HG02678 (cell line): ENCODE measurements around the gene MOBP.
"Not testable (repeated sequence)": the region's sequence is repeated elsewhere in the genome, so short reads cannot be mapped to it uniquely, and the experiment has no call there.

Experiments used
- ATAC-seq: cut with Tn5 transposase; IDR thresholded peaks from one replicate; pipeline ENCODE4 v1.9.1; 2021; ENCODE audit warnings: mild to moderate bottlenecking, moderate library complexity; ENCODE audit not compliant: unreplicated experiment

Gene MOBP

DNA sequence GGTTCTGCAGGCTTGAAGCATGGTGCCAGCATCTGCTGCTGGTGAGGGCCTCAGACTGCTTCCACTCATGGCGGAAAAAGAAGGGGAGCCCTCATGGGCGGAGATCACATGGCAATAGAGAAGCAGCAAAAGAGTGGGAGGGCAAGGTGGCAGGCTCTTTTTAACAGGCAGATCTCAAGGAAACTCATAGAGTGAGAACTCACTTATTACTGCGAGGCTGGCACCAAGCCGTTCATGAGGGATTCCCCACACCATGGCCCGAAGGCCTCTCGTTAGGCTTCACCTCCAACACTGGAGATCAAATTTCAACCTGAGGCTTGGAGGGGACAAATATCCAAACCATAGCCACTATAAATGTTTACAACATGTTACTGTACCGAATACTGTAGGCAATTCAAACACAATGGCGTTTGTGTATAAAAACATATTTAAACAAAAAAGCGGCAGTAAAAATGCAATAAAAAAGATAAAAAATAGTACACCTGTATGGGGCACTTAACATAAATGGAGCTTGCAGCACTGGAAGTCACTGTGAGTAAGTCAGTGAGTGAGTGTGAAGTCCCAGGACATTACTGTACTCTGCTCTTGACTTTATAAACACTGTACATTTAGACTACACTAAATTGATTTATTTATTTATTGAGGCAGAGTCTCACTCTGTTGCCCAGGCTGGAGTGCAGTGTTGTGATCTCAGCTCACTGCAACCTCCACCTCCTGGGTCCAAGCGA, 18.8 kb upstream of the MOBP start:
- no peak for ATAC-seq

DNA sequence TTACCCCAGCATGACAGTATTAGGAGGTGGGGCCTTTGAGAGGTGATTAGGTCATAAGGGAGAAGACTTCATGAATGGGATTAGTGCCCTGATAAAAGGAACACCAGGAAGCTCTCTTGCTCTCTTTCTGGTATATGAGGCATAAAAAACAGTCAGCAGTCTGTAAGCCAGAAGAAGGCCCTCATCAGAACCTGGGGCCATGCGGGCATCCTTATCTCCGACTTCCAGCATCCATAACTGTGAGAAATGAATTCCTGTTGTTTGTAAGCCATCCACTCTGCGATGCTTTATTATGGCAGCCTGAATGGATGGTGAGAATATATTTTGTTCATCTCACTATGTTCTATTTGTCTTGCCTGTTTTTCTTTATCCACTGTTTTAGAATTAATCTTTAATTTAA, 17.7 kb upstream of the MOBP start:
- ATAC-seq: no peak

DNA sequence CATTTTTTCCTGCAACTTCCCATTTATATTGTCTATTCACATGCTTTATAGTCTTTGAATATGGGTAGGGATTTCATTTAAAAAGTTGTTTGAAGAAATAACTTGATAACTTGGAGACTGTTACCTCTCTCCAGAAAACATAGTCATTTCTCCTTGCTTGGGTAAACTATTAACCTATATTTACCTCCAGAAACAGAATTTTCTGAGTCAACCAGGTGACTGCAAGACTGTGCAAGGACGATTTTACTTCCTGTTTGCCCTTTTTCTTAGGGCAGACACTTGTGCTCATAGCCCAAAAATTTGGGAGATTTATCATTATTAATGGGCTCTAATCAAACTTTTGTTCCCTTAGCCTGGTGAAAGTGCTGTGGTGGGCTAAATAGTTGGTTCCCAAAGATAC, 14.3 kb upstream of the MOBP start:
- no peak for ATAC-seq

DNA sequence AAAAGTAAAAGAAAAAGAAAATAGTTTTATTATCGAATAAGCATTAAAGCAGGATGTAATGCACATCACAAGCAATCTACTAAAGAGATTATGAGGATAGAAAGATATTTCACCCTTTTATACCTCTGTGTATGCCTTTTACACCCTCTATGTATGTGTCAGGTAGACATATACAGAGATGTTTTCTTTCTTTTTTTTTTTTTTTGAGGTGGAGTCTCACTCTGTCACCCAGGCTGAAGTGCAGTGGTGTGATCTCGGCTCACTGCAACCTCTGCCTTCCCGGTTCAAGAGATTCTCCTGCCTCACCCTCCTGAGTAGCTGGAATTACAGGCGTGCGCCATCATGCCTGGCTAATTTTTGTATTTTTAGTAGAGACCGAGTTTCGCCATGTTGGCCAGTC, 13.6 kb upstream of the MOBP start:
- ATAC-seq: not testable (repeated sequence)

DNA sequence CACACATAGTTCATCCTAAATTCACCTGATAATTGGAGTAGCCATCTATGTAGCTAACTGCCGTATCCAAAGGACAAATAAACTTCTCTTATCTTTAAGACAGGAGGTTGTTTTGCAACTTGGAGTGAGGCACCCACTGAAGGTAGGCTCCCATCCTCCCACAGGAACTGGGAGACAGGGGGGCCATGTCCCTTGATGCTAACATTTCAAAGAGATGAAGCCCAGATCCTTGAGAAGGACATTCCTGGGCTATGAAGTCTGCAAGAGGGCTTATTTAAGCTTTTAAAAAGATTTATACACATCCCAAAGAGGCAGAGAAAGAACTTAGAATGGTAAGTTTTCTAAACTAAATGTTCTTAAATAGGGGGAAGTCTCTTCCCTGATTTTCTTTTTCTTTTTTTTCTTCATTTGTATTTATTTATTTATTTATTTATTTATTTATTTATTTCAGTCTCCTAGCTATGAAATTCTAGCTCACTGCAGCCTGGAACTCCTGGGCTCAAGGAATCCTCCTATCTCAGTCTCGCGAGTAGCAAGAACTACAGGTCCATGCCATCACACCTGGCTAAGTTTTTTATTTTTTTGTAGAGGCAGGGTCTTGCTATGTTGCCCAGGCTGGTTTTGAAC, 12.8 kb upstream of the MOBP start:
- no peak for ATAC-seq

DNA sequence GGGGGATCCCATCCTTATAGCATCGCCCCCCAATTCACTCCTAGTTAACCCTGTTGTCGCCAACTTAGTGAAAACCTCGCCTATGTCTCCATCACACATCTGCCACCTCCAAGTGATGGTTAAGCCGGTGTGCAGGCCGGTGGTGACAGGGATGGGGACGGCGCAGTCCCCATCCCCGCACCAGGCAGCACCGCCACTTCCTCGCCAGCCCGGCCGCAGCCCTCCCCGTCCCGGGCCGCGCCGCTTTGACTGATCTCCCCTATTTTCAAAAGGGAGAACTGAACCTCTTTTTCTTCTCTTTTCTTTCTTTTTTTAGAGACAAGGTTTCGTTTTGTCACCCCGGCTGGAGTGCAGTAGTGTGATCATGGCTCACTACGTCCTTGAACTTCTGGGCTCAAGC, 11.3 kb upstream of the MOBP start:
- no peak for ATAC-seq

DNA sequence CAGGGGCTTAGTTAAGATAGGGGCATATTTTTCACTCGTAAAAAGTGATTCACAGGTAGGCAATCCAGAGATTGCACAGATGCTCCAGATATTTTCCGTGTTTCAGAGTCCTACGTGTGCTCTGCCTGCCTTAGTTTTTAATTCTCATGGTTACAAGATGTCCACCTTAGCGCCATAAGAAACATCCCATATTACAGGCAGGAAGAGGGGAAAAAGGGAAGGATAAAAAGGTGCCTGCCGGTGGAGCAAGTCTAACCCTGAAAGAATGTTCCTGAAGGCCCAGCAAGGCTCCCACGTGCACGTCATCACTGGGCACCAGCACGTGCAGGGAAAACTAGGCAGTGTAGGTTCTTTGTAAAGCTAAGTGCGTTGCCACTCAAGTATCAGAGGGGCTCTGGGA, 10.1 kb upstream of the MOBP start:
- no peak for ATAC-seq

DNA sequence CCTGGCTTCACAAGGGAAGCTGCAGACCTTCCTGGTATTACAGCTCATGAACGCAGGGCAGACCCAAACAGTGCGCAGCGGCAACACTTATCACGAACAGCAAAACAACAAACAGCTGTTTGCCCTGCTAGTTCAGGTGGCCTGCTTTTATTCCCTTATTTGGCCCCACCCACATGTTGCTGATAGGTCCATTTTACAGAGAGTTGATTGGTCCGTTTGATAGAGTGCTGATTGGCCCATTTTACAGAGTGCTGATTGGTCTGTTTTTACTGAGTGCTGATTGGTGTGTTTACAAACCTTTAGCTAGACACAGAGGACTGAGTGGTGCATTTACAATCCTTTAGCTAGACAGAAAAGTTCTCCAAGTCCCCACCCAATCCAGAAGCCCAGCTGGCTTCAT, 8.9 kb upstream of the MOBP start:
- ATAC-seq: not testable (repeated sequence)

DNA sequence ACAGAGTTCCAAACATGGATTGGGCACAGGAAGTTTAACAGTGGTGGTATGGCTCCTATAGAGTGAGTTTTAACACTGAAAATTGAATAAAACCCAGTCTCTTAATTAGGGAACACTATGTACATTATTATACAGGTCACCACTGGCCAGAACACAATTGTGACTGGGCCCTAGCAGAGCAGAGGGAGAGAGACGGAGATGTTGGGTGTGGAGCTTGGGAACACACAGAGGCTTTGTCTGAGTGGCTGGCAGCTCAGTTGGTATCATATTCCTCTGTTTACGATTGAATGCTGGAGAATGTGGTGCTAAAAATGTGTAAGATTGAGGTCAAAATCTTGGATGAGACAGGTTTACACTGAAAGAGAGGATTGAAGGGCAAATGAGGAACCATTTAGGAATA, 6.8 kb upstream of the MOBP start:
- no peak for ATAC-seq

DNA sequence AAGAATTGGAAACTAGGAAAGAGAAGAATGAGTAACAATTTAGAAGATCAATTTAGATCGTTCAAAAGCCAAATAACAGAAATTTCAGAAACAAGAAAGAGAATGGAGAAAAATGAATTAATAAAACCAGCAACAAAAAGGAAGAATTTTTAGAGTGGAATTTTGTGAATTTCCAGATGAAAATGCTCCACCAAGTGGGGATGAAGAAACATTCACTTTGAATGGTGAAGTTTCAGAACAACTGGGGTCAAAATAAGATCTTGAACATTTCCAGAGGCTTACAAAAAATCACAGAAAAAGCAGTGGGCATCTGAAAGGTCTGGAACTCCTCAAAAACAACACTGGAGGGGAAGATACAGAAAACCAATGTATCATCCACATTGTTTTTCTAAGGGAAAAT, 4.2 kb upstream of the MOBP start:
- ATAC-seq: no peak

DNA sequence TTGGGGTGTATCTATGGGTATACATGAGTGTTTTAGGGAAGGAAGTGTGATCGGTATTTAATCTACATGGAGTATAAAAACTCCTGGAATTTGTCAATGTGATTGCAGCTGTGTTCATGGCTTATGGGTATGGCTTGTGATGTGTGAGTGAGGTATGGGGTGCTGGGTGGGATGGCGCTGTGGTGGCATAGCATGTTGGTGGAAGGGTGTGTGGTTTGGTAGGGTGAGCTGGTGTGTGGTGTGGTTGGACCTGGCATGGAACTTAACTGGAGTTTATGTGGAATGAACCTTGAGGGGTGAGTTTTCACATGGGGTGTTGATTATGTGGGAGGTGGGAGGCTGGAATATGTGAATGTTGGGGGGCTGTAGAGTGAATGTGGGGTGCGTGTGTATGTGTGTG, 492 bp upstream of the MOBP start:
- ATAC-seq: no peak

DNA sequence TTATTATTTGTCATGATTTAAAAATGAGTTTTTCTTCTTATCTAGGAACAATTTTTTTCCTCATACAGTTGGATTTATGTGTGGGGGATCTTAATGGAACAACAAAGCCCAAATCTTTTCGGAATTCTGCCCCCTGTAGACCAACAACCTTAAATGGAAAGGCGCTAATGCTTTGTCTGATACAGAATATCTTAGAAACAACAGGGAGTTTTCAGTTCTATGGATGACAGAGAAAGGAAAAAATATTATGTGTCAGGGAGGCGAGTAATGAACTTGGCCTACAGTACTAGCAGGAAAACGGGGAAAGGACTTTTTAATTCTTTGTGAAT, 592 bp downstream of the MOBP start:
- no peak for ATAC-seq

DNA sequence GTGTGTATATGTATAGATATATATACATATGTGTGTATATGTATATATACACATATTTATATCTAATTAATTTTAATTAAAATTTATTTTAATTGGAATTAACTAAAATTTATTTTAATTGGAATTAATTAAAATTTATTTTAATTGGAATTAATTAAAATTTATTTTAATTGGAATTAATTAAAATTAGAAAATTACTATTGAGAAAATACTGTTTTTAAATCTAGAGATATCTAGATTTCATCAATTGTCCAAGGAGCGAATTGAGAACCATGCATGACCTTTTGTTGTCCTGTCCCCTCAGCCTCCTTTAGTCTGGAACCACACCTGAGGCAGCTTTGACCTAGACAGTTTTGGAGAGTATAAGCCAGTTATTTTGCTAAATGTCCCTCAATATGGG, 1.8 kb downstream of the MOBP start:
- ATAC-seq: no peak

DNA sequence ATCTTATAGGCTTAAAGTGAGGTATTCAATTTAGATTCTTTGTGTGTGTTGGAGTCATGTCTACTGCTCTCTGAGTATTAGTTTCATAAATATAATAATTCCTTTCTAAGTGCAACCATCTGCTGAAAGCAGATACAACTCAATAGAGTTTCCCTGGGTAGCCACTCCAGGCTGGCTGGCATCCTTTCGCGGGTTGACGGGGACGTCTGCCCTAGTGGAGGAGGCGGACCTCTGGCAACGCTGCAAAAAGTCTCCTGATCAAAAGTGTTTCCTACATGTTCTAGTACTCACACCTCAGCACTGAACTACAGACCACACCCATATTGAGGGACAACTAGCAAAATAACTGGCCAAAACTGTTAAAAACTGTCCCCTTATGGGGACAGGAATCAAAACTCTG, 2.5 kb downstream of the MOBP start:
- ATAC-seq: no peak

DNA sequence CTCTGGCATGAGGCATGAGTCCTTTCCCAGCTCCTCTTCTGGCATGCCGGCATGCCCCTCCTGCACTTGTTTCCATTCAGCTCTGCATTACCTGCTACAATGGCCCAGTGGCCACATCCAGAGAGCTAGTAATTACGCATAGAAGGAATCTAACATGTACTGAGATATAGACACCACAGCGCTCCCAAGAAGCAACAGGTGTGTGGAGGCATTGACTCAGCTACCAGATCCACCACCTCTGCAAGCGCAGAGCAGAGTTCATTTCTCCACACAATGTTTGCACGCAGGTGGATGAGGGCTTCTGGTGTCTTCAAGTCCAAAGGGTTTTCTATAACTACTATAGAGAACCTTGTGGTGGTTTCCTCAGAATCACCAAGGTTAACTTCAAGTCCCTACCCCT, 4.2 kb downstream of the MOBP start:
- ATAC-seq: no peak

DNA sequence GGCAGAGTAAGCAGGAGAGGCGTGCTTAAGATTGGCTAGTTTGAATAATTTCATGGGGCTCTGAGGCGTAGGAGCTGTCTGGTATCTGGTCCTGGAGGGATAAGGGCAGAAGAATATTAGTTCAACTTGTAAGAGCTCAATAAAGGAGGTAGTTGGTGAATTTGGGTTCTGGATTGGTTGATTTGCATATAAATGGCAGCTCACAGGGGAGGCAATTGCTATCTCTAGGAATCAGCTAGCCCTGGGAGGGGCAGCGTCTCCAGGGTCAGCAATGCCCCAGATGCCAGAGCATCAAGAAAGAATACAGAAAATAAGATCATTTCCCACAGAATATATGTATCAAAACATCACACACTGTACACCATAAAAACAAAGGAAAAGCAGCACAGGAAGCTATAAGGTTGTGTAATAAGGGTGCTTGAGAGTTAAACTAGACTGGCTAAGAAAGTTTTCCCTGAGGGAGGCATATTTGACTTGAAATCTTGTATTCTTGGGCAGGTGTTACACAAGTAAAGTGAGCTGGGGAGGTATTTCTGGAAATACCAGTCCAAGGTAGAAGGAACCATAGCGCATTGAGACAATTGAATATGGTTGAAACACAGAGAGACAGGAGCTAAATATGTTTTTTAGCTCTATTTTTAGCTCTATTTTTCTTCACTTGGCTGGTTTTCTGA, 6.1 kb downstream of the MOBP start:
- ATAC-seq: no peak

DNA sequence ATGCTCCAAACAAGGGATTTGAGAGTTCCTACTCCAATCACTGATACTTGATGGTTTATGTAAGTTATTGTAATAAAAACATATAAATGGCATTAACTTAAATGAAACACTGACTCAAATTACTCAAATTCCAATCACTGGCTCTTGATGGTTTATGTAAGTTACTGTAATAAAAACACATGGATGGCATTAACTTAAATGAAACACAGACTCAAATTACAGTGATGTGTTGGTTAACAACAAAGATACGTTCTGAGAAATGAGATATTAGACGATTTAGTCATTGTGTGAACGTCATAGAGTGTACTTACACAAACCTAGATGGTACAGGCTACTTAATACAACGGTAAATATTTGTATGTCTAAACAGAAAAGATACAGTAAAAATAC, 6.6 kb downstream of the MOBP start:
- ATAC-seq: no peak

DNA sequence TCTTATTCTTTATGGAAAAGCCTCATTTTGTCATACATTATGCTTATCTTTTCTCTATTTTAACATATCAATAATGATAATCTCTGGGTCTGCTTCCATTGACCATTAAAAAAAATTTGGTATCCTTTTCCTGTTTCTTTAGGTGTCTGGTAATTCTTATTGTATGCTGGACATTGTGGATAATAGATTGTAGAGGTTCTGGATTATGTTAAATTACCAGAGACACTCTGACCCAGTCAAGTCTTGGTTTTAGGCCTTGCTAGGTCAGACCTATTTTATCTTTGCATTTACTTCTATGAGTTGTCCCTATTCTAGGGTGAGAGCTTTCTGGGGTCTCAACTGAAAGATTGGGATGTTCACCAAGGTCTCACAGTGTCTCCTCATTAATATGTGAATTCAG, 9.3 kb downstream of the MOBP start:
- no peak for ATAC-seq

DNA sequence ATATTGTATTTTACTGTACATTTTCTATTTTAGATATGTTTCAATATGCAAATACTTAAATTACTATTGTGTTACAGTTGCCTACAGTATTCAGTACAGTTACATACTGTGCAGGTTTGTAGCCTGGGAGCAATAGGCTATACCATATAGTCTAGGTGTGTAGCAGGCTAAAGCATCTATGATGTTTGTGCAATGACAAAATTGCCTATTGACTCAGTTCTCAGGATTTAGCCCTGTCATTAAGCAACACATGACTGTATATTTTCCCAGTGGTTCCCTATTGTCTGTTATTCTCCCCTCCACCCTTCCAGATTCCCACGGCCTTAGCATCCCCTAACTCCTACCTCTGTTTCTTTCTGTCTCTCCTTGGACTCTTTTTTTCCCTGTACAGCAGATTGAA, 10.7 kb downstream of the MOBP start:
- no peak for ATAC-seq

DNA sequence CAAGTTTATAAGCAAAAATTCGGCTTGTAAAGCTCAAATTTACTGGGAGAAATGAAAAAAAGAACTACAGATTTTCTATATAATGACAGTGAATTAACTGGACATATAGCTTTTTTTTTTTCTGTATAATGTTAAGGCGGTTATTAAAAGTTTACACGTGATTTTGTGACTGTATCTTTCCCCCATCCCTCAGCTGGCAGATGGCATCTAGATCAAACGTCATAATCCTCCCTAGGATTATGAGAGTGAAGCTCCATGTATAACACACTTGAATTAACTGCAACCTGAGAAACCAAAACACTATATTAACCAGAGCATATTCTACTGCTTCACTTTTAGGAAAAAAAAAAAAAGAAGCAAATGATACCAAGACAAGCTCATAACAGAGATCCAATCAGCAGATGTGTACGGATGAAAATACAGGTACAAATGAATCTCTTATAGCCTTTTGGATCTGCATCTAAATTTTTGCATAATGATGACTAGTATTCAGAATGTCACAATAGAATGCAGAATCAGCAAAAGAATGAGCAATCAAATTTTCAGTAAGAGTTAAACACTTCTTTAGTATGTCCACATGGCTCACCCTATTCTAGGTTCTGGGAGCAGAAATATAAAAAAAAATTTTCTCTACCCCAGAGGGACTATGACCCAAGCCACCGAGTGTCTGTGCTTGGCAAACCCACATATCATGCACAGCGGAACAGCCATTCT, 12.4 kb downstream of the MOBP start:
- ATAC-seq: no peak

DNA sequence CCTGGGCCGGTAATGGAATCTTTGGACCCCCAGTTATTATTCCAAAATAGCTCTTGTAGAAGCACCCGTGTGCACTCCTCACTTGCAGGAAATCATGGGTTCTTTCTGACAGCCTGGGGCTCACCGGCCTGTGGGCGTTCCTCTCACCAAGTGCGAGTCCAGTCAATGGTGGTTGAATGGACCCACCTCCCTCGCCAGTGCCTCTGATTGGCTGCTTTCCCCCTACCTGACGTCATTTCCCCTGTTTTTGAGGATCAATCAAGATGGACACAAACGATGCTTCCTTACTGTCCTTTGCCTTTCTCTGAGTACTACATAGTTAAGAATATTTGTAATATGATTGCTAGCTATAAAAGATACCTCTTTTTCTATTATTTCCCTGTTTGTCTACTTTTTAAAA, 18.1 kb downstream of the MOBP start:
- no peak for ATAC-seq

DNA sequence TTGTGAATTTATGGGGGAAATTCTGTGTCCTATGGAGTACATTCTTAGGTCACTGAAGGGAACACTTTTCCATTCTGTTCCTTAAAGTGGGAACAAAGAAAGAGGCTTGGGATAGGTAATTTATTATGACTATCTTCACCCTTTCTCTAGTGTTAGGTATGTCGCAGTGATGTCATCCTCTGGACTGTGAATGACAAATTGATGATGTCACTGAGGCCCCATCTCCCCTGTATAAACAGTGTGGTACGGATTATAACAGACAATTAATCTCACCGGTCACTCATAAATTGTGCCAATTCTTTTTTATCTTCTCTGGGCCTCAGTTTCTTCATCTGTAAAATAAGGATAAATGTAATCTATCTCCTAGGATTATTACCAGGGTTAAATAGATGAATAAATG, 23.5 kb downstream of the MOBP start:
- ATAC-seq: no peak
